Vagina (tissue), 2 donors: ENCODE results near the gene MBD3.

Experiments
- POLR2A ChIP-seq, 2 donors: fragments of 450-650 bp; IDR thresholded peaks; one replicate each; pipeline ENCODE4 v1.6.1; 2017; ENCODE audit warnings: antibody characterized with exemption in 2 of 2, mild to moderate bottlenecking in 2 of 2, moderate library complexity in 2 of 2
- TF ChIP-seq, protein P1 (sequence below), 3 experiments: fragments of 450-650 bp in 2 of 3; fragments of 200-600 bp in 1 of 3; sonication (generic) in 1 of 3; IDR thresholded peaks; one replicate each; pipeline ENCODE4 v1.5.1; 2017 to 2019; ENCODE audit warnings: antibody characterized with exemption in 3 of 3, mild to moderate bottlenecking in 2 of 3, moderate library complexity in 2 of 3

DNA sequence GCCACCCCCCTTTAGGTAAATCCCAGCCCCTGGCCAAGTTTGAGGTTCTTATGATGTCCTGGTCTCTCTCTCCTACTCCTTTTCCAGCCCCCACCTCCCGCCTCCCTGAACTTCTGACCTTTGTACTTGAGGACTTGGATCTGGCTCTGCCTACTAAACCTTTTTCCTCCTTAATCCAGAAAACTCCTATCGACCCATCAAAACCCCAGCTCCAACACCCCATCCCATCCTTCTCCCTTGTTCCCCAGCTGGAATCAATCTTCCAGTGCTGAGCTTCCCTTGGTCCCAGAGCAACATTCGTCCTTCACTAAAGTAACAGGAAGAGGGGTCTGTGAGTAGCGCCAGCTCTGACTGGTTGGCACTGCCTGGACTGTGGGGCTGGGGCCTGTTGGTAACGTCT lies 29.9 kb upstream of the MBD3 start:
- TF ChIP-seq, protein P1, sequence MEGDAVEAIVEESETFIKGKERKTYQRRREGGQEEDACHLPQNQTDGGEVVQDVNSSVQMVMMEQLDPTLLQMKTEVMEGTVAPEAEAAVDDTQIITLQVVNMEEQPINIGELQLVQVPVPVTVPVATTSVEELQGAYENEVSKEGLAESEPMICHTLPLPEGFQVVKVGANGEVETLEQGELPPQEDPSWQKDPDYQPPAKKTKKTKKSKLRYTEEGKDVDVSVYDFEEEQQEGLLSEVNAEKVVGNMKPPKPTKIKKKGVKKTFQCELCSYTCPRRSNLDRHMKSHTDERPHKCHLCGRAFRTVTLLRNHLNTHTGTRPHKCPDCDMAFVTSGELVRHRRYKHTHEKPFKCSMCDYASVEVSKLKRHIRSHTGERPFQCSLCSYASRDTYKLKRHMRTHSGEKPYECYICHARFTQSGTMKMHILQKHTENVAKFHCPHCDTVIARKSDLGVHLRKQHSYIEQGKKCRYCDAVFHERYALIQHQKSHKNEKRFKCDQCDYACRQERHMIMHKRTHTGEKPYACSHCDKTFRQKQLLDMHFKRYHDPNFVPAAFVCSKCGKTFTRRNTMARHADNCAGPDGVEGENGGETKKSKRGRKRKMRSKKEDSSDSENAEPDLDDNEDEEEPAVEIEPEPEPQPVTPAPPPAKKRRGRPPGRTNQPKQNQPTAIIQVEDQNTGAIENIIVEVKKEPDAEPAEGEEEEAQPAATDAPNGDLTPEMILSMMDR (IDR thresholded peaks at IDR 0.05): no peak
- TF ChIP-seq POLR2A (IDR thresholded peaks at IDR 0.05): no peak
